ENCODE data around the gene SUOX. TPM values are rescaled to one million over a fixed set of nuclear protein-coding genes. Genes with fewer than 3 reads are reported as not detected.
"Not testable (repeated sequence)": the region's sequence is repeated elsewhere in the genome, so short reads cannot be mapped to it uniquely, and the experiment has no call there.

SUOX gene
- polyA plus RNA-seq, 1 of the 3 experiments (the other 2 are of a cell fraction): 23.2 TPM

DNA sequence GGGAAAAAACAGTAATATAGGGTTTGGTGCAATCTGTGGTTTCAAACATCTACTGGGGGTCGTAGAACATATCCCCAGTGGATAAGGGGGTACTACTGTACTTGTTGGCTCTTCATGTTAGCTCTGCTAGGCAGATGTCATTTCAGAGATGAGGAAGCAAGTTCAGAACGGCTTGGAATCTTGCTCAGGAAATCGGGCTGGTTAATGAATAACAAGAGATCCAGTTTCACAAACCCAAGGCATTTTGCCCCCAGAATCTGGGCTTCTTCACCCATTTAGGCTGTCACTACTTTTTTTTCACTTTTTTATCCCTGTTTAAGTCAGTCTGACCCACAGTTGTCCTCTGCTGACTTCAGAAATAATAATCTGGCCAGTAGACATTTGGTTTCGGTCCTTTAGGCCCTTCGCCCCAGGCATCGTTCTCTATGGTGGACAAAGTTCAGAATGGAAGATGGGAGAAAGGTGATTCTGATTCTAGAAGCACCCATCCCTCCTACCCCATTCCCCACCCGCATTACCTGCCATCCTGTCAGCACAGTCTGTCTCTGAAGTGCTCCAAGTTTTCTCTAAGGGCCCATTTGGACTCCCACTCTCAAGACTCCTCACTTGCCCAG is 4.5 kb downstream of the SUOX start:
- peaks cover 9% of the 10 kb centered on the region; the same call in 1 of the 2 replicates for H3K79me2 ChIP-seq (ENCODE audit: insufficient read depth)
- H3K4me2 ChIP-seq: no peak overlapping the region
- no peaks in the 10 kb centered on the region for H3K27me3 ChIP-seq (ENCODE audit: insufficient read depth)
- H3F3A ChIP-seq (replicated peaks; ENCODE audit: insufficient read depth): peaks cover 7% of the 10 kb centered on the region
- H3K9me2 ChIP-seq: no peaks in the 10 kb centered on the region
- no peak overlapping the region for H3K27ac ChIP-seq (ENCODE audit: low read depth in 2 of 2, low read length in 1 of 2)
- DNase-seq: no peak
- no peaks in the 10 kb centered on the region for H3K9me3 ChIP-seq
- H3K4me1 ChIP-seq (ENCODE audit: control insufficient read depth in 1 of 2, insufficient read depth in 2 of 2, low read depth in 1 of 2, low read length in 1 of 2): peaks cover 0 to 3% of the 10 kb centered on the region in 2 experiments; a peak in 1 of 4 replicates
- H3K36me3 ChIP-seq (replicated peaks in 1 of 2; ENCODE audit: control insufficient read depth in 1 of 2, insufficient read depth in 2 of 2, low read length in 1 of 2): peaks cover 0 to 9% of the 10 kb centered on the region in 2 experiments
- WGBS (ENCODE audit: low lambda C conversion rate): 84% methylated on average over 7 of the region's 7 CpGs
- H3K9ac ChIP-seq: no peak overlapping the region
- no peak overlapping the region for H2AFZ ChIP-seq (ENCODE audit: low read depth)
- no peaks in the 10 kb centered on the region for H4K20me1 ChIP-seq (ENCODE audit: insufficient read depth)
- H3K4me3 ChIP-seq (ENCODE audit: low read depth in 2 of 2, low read length in 1 of 2): no peak overlapping the region
- no peak for TF ChIP-seq GABPA (IDR thresholded peaks at IDR 0.05; ENCODE audit: low read depth)
- no peak for TF ChIP-seq RXRA (IDR thresholded peaks at IDR 0.05; ENCODE audit: borderline replicate concordance, low read depth)
- TF ChIP-seq POLR2AphosphoS5 (IDR thresholded peaks at IDR 0.05; ENCODE audit: low read depth, low read length): no peak
- no peak for TF ChIP-seq RAD21 (IDR thresholded peaks at IDR 0.05; ENCODE audit: low read length)
- TF ChIP-seq PBX3 (IDR thresholded peaks at IDR 0.05): no peak
- TF ChIP-seq RCOR1 (IDR thresholded peaks at IDR 0.05; ENCODE audit: low read length): no peak
- TF ChIP-seq FOSL2 (IDR thresholded peaks at IDR 0.05; ENCODE audit: borderline replicate concordance, low read depth): no peak
- no peak for TF ChIP-seq RFX5 (IDR thresholded peaks at IDR 0.05; ENCODE audit: low read length)
- no peak for TF ChIP-seq CHD2 (IDR thresholded peaks at IDR 0.05; ENCODE audit: low read length, partially characterized antibody)
- no peak for TF ChIP-seq JUND (IDR thresholded peaks at IDR 0.05)
- TF ChIP-seq, protein P1, sequence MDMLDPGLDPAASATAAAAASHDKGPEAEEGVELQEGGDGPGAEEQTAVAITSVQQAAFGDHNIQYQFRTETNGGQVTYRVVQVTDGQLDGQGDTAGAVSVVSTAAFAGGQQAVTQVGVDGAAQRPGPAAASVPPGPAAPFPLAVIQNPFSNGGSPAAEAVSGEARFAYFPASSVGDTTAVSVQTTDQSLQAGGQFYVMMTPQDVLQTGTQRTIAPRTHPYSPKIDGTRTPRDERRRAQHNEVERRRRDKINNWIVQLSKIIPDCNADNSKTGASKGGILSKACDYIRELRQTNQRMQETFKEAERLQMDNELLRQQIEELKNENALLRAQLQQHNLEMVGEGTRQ (IDR thresholded peaks at IDR 0.05; ENCODE audit: borderline replicate concordance, low read depth, low read length): no peak
- no peak for TF ChIP-seq FOXM1 (IDR thresholded peaks at IDR 0.05; ENCODE audit: low read depth)
- no peak for TF ChIP-seq TAF1 (IDR thresholded peaks at IDR 0.05; ENCODE audit: borderline replicate concordance, low read depth, low read length)
- no peak for TF ChIP-seq NRF1 (IDR thresholded peaks at IDR 0.05; ENCODE audit: low read depth, low read length)
- CTCF ChIA-PET: interaction anchor here (10.8 kb wide), 1 partner anchor 23 kb away, joined by 183 read pairs; the partner anchor contains the start of gene IKZF4
- POLR2A ChIA-PET: no interaction called here

DNA sequence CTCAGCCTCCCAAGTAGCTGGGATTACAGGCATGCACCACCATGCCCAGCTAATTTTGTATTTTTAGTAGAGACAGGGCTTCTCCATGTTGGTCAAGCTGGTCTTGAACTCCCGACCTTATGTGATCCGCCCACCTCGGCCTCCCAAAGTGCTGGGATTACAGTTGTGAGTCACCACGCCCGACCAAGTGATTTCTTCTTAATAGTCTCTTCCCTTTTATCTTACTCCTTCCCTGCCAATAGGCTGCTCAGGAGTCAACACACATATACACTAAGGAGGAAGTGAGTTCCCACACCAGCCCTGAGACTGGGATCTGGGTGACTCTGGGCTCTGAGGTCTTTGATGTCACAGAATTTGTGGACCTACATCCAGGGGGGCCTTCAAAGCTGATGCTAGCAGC is 6.3 kb downstream of the SUOX start:
- WGBS (ENCODE audit: low lambda C conversion rate): 96% methylated on average over 5 of the region's 5 CpGs
- H3K79me2 ChIP-seq (ENCODE audit: insufficient read depth); H3K4me1 ChIP-seq (ENCODE audit: control insufficient read depth in 1 of 2, insufficient read depth in 2 of 2, low read depth in 1 of 2, low read length in 1 of 2); H3K9ac ChIP-seq; H4K20me1 ChIP-seq (ENCODE audit: insufficient read depth); H3K4me2 ChIP-seq; DNase-seq; H3K36me3 ChIP-seq (replicated peaks in 1 of 2; ENCODE audit: control insufficient read depth in 1 of 2, insufficient read depth in 2 of 2, low read length in 1 of 2); POLR2A ChIA-PET; H3F3A ChIP-seq (replicated peaks; ENCODE audit: insufficient read depth); H3K9me3 ChIP-seq; H3K27me3 ChIP-seq (ENCODE audit: insufficient read depth); H3K9me2 ChIP-seq; H2AFZ ChIP-seq (ENCODE audit: low read depth); H3K4me3 ChIP-seq (ENCODE audit: low read depth in 2 of 2, low read length in 1 of 2); H3K27ac ChIP-seq (ENCODE audit: low read depth in 2 of 2, low read length in 1 of 2): not testable (repeated sequence)
- CTCF ChIA-PET: interaction anchor here (0.6 to 1.2 kb wide), 3 partner anchors 26 to 63 kb away, joined by 3 to 5 read pairs (median 4); no protein-coding TSS in a partner anchor

Data from SK-N-SH (cell line).